Activated CD8-positive, alpha-beta memory T cell treated with anti-CD3 and anti-CD28 coated beads, Interleukin-2, amount 50 U/mL, for 24 hours (primary cell): ENCODE results near the gene ACSF2.

Source experiments
- DNase-seq: peaks from one replicate; pipeline ENCODE4 v3.0.0-alpha.2; 2020; ENCODE audit errors: extremely low read depth

The ACSF2 gene

DNA sequence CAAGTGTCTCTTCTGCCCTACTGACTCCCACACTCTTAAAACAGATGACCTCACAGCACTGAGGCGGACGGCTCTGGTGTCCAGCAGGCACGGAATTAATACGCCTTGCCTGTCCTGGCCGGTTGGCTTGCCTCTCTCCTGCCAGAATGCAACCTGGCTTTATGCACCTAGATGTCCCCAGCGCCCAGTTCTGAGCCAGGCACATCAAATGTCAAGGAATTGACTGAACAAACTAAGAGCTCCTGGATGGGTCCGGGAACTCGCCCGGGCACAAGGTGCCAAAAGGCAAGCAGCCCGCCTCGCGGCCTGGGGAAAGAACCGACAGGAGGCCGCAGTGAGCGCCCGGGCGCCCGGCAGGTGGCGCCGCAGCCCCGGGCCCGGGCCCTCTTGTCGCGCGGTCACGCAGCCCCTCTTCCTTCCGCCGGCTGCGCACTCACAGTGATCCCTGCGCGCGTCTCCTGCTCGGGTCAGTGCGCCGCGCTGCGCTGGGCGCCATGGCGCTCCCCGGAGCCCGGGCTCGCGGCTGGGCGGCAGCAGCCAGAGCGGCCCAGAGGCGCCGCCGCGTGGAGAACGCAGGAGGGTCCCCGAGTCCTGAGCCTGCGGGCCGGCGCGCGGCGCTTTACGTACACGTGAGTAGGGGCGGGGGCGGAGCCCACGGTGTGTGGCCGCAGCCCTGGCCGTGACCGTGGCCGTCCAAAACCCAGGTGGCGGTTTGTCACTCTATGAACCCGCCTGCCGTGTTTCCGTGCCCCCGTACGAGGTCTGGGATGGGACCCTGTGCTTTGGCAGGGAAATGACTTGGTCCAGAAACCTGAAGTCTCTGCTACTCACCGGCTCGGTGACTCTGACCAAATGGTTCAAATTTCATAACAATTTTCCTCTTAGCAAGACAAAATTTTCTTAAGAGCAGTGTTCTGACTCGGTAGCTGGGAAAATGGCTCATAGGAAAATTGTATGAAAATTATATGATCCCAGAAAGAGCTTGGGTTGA is 52.7 kb downstream of the ACSF2 start, which contains the start of gene RSAD1:
TSS of gene RSAD1 (plus strand) at position 470 of the 991 bp plus-strand sequence. CDS start at position 495, 25 bp downstream.
- DNase-seq = peak; percentile 56

GRCh38 chr17:50479522-50480141 is 53.6 kb downstream of the ACSF2 start:
- peak; percentile 32 for DNase-seq

GRCh38 chr17:50480142-50480764 is 54.2 kb downstream of the ACSF2 start:
- no peak for DNase-seq

- DNase-seq = no peak
Measured at GRCh38 chr17:50480854-50481490, 55.0 kb downstream of the ACSF2 start.

DNA sequence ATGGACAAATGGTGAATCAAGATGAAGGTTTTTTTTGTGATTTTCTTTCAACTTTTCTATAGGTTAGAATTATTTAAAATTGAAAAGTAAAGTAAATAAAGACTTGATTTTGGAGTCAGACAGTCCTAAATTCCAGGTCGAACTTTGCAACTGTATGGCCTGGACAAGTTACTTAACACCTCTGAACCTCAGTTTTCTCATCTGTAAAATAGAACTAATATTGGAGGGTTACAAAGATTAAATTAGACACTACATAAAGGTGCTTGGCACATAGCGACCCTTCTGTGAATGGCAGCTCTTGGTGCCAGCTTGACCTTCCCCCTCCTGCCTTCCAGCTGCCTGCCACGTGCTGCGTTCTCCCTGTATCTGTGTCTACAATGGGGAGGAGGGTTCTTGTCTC is 55.6 kb downstream of the ACSF2 start:
- DNase-seq = no peak

DNA sequence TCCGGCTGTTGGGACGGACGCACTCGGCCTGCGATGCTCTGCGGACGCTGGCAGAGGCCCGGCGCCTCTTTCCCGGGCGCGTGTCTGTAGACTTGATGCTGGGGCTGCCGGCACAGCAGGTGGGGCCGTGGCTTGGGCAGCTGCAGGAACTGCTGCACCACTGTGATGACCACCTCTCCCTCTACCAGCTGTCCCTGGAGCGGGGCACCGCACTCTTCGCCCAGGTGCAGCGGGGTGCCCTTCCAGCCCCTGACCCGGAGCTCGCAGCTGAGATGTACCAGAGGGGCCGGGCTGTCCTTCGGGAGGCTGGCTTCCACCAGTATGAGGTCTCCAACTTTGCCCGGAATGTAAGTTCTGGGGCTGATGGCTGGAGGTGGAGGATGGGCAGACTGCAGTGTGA is 56.1 kb downstream of the ACSF2 start:
- no peak for DNase-seq

DNA sequence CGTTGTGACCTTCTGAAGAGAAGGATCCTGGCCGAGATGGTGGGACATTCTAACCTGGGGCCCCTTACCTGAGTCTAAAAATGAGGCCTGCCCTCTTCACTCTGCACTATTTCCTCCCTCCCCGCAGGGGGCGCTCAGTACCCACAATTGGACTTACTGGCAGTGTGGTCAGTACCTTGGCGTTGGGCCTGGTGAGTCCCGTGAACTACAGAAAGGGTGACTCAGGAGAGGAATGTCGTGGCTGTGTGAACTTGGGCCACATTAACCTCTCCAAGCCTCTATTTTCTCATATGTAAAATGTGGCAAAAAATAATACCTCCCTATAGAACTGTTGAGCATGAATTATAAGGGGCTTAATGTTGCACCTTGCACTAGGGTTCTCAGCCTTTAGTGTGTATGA is 56.5 kb downstream of the ACSF2 start:
- peak; percentile 38 for DNase-seq

- no peak for DNase-seq
Measured at GRCh38 chr17:50483266-50483665, 57.2 kb downstream of the ACSF2 start.

DNA sequence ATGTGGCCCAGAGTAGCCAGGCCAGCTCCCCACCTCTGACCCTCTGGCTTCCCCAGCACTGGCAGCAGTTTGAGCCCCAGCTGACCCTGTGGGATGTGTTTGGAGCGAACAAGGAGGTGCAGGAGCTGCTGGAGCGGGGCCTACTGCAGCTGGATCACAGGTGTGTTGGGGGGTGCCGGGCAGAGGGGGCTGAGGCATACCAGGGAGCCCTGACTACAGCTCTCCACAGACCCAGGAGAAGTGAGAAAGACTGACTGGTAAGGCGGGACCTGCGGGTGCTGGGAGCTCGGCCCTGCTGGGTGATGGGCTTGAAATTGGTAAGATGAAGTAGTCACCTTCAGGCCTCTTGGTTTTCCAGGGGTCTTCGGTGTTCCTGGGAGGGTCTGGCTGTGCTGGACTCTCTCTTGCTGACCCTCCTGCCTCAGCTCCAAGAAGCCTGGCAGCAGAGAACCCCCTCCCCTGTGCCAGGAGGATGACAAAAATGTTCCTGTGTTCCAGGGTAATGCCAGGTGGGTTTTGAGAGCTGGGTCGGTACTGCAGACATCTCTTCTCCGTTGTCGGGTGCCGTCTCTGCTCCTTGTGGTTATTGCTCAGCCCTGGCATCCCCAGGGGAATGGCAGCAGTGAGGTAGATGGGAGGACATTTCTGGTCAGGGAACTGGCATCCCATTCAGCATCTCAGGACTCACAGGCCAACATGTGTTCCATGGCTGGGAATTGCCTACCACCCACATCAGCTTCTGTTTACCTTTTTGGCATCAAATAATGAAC is 58.6 kb downstream of the ACSF2 start:
- DNase-seq = no peak

- no peak for DNase-seq
Measured at GRCh38 chr17:50487213-50488096, 61.4 kb downstream of the ACSF2 start.

GRCh38 chr17:50488880-50489279 is 62.9 kb downstream of the ACSF2 start:
- DNase-seq = no peak

DNA sequence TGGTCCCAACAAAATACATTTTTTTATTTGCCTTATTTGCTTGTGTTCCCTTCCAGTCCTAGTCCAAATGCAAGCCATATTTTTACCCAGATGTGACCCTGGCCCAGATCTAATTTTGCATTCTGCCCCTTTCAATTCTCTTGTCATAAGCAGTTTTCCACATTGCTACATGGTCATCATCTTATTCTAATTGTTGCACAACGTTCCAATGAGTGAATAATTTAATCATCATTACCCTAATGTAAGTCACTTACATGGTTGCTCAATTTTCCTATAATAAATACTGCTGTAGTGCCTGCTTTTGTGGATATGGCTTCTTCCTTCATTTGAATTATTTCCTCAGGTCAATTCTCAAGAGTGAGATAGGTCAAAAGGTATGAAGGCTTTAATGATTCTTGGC is 65.5 kb downstream of the ACSF2 start:
- no peak for DNase-seq

GRCh38 chr17:50492214-50492613 is 66.2 kb downstream of the ACSF2 start:
- no peak for DNase-seq

- DNase-seq = no peak
Measured at GRCh38 chr17:50493744-50494143, 67.7 kb downstream of the ACSF2 start.

GRCh38 chr17:50495217-50495823 is 69.3 kb downstream of the ACSF2 start:
- no peak for DNase-seq

- DNase-seq = no peak
Measured at GRCh38 chr17:50495918-50496317, 69.9 kb downstream of the ACSF2 start.

- DNase-seq = no peak
Measured at GRCh38 chr17:50498021-50498874, 72.2 kb downstream of the ACSF2 start.

- no peak for DNase-seq
Measured at GRCh38 chr17:50499270-50499669, 73.3 kb downstream of the ACSF2 start.

DNA sequence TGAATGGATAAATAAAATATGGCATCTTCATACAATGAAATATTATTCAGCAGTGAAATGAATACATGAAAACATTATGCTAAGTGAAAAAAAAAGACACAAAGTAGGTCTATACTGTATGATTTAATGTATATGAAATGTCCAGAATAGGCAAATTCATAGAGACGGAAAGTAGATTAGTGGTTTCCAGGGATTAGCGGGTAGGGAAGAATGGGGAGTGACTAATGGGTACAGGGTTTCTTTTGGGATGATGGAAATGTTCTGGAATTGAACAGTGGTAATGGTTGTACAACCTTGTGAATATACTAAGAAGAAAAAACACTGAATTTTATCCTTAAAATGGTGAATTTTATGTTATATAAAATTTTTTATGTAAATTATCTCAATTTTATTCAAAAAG is 73.7 kb downstream of the ACSF2 start:
- DNase-seq = no peak
